Prostate gland (tissue), 2 donors: ENCODE data around the gene SFT2D2.

Source experiments
- CTCF ChIP-seq, 4 experiments: fragments of 200-600 bp in 2 of 4; fragments of 450-650 bp in 2 of 4; sonication (generic) in 2 of 4; IDR thresholded peaks; 1 replicate in 3 of 4; 2 replicates in 1 of 4; pipeline ENCODE4 v1.5.1; 2016 to 2019; ENCODE audit warnings: antibody characterized with exemption in 4 of 4, mild to moderate bottlenecking in 2 of 4, moderate library complexity in 2 of 4
- POLR2A ChIP-seq: fragments of 450-650 bp; IDR thresholded peaks from one replicate; pipeline ENCODE4 v1.6.1; 2016; ENCODE audit warnings: antibody characterized with exemption, mild to moderate bottlenecking

- no peak for TF ChIP-seq POLR2A
- TF ChIP-seq CTCF (IDR thresholded peaks at IDR 0.05) = no peak
Observed at GRCh38 chr1:168279253-168279652, 53.4 kb downstream of the SFT2D2 start.
